Measurements from ENCODE around the gene DCBLD2.

DCBLD2 gene

GRCh38 chr3:98826126-98826525 lies 75.4 kb downstream of the DCBLD2 start:
- no peaks in the 10 kb centered on the region for H4K20me1 ChIP-seq
- 0 out of 20 replicates have a peak, but pooled peaks cover 0 to under 1% (median 0%) of the 10 kb centered on the region in 10 experiments for H3K4me1 ChIP-seq
- H3K36me3 ChIP-seq = no peaks in the 10 kb centered on the region
- no peak overlapping the region for H3K4me2 ChIP-seq
- H3K27me3 ChIP-seq = no peaks in the 10 kb centered on the region
- H3K4me3 ChIP-seq = no peak overlapping the region
- TF ChIP-seq Cebpa-rat (IDR thresholded peaks at IDR 0.05) = no peak
- H3K9me3 ChIP-seq (replicated peaks in 1 of 11) = peaks cover 0 to 12% (median 6%) of the 10 kb centered on the region in 11 experiments; a peak in 13 of 22 replicates
- H3K9ac ChIP-seq = no peak overlapping the region
- H3K27ac ChIP-seq = no peak overlapping the region

DNA sequence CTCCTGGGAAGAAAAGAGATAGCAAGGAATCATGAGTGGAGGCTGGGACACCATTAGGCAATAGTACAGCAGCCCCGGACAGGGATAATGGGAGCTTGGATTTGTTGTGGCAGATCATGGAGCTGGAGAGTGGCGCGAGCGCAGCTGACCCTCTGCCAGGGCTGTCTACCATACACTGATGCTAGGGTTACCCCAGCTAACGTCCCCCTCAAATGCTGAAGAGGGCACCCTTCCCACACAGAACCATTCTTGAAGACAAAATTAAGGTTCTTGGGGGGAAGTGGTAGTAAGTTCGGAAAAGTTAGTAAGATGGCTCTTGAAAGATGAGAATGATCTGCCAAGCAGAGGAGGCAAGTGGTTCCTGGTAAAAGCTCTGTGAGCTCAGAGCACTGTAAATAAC lies 77.2 kb downstream of the DCBLD2 start:
- Histone ChIP-seq H3K9ac (no peak overlapping the region), H3K4me3 (no peak overlapping the region), H3K27me3 (no peaks in the 10 kb centered on the region), H3K4me2 (no peak overlapping the region), H3K36me3 (peaks cover 0 to 4% (median 0%) of the 10 kb centered on the region in 11 experiments; a peak in 2 of 22 replicates), H3K9me3 (replicated peaks in 1 of 11) (peaks cover 0 to 3% (median under 1%) of the 10 kb centered on the region in 11 experiments; a peak in 8 of 22 replicates), H3K27ac (no peak overlapping the region), H4K20me1 (no peaks in the 10 kb centered on the region), H3K4me1 (0 out of 20 replicates have a peak, but pooled peaks cover 0 to 4% (median 0%) of the 10 kb centered on the region in 10 experiments)
- TF ChIP-seq Cebpa-rat (IDR thresholded peaks at IDR 0.05) = no peak

- H3K27me3 ChIP-seq = no peaks in the 10 kb centered on the region
- no peak overlapping the region for H3K4me2 ChIP-seq
- H3K9ac ChIP-seq = no peak overlapping the region
- no peaks in the 10 kb centered on the region for H4K20me1 ChIP-seq
- no peak overlapping the region for H3K4me3 ChIP-seq
- H3K36me3 ChIP-seq = peaks cover 0 to 8% (median under 1%) of the 10 kb centered on the region in 11 experiments; a peak in 5 of 22 replicates
- H3K4me1 ChIP-seq = 0 out of 20 replicates have a peak, but pooled peaks cover 0 to 4% (median 0%) of the 10 kb centered on the region in 10 experiments
- H3K9me3 ChIP-seq (replicated peaks in 1 of 11) = no peaks in the 10 kb centered on the region
- H3K27ac ChIP-seq = no peak overlapping the region
- no peak for TF ChIP-seq Cebpa-rat (IDR thresholded peaks at IDR 0.05)
Observed at GRCh38 chr3:98823791-98824190, 77.7 kb downstream of the DCBLD2 start.

- peak overlapping the region in 2 of 11 experiments; percentile 10 to 27; a peak in 1 of 22 replicates for H3K4me2 ChIP-seq
- H3K27me3 ChIP-seq = no peaks in the 10 kb centered on the region
- no peak for TF ChIP-seq Cebpa-rat (IDR thresholded peaks at IDR 0.05)
- peaks cover 0 to 21% (median 6%) of the 10 kb centered on the region in 11 experiments; a peak in 11 of 22 replicates for H3K36me3 ChIP-seq
- H3K9me3 ChIP-seq (replicated peaks in 1 of 11) = no peaks in the 10 kb centered on the region
- no peak overlapping the region for H3K4me3 ChIP-seq
- 0 out of 22 replicates have a peak overlapping the region, but pooled peaks of 1 of the 11 experiments have one; percentile 9 for H3K27ac ChIP-seq
- H4K20me1 ChIP-seq = no peaks in the 10 kb centered on the region
- H3K4me1 ChIP-seq = 0 out of 20 replicates have a peak, but pooled peaks cover 0 to 4% (median 0%) of the 10 kb centered on the region in 10 experiments
- no peak overlapping the region for H3K9ac ChIP-seq
Observed at GRCh38 chr3:98821063-98821462, 80.4 kb downstream of the DCBLD2 start.

GRCh38 chr3:98817547-98818041 lies 83.9 kb downstream of the DCBLD2 start:
- H3K36me3 ChIP-seq = peaks cover 0 to 42% (median 10%) of the 10 kb centered on the region in 11 experiments; a peak in 12 of 22 replicates
- no peak for TF ChIP-seq Cebpa-rat (IDR thresholded peaks at IDR 0.05)

DNA sequence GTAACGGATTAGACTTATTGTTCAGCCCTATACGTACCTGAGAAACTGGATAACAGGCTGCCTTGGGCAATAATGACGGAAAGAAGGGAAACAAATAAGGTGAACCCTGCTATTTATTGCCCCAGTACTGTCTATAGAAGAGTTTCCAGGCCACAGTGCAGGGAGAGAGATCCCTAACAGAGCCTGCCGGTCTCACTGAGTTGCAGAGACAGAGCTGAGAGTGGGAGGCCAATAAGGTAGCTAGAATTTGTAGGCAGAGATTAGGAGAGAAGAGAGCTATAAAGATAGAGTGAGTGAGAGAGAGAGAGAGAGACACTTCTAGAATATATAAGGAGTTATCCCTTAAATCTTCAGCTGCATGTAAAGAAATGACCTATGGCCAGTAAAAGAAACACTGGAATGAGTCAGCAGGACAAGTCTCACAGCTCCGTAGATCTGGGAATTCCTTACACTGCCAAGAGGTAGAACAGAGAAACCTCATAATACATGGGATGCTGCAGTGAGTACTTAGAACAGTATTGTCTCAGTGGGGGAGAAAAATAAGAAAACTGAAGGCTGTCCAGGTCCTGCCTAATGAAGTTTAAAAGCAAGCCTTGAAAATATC lies 86.6 kb downstream of the DCBLD2 start:
- no peak for TF ChIP-seq Cebpa-rat (IDR thresholded peaks at IDR 0.05)
- H3K27ac ChIP-seq = no peak overlapping the region
- H4K20me1 ChIP-seq = no peaks in the 10 kb centered on the region
- peak overlapping the region in 1 of 11 experiments; percentile 28; a peak in 1 of 22 replicates for H3K9ac ChIP-seq
- no peak overlapping the region for H3K4me2 ChIP-seq
- H3K9me3 ChIP-seq (replicated peaks in 1 of 11) = no peaks in the 10 kb centered on the region
- peaks cover 0 to 59% (median 20%) of the 10 kb centered on the region in 11 experiments; a peak in 13 of 22 replicates for H3K36me3 ChIP-seq
- H3K4me3 ChIP-seq = no peak overlapping the region
- no peaks in the 10 kb centered on the region for H3K27me3 ChIP-seq
- H3K4me1 ChIP-seq = peaks cover 0 to 15% (median 0%) of the 10 kb centered on the region in 10 experiments; a peak in 5 of 20 replicates

More at GRCh38 chr3:98817547-98818041, 83.9 kb downstream of the DCBLD2 start:
- Histone ChIP-seq H3K4me3 (no peak overlapping the region), H3K4me2 (no peak overlapping the region), H3K9ac (no peak overlapping the region), H3K27ac (no peak overlapping the region), H4K20me1 (no peaks in the 10 kb centered on the region), H3K27me3 (no peaks in the 10 kb centered on the region), H3K4me1 (0 out of 20 replicates have a peak, but pooled peaks cover 0 to 4% (median 0%) of the 10 kb centered on the region in 10 experiments), H3K9me3 (replicated peaks in 1 of 11) (no peaks in the 10 kb centered on the region)

GRCh38 chr3:98812851-98813374 lies 88.6 kb downstream of the DCBLD2 start:
- no peak overlapping the region for H3K4me3 ChIP-seq
- H3K9me3 ChIP-seq (replicated peaks in 1 of 11) = no peaks in the 10 kb centered on the region
- no peak for TF ChIP-seq Cebpa-rat (IDR thresholded peaks at IDR 0.05)
- peaks cover 0 to 28% (median 0%) of the 10 kb centered on the region in 10 experiments; a peak in 5 of 20 replicates for H3K4me1 ChIP-seq
- H3K36me3 ChIP-seq = peaks cover 0 to 57% (median 16%) of the 10 kb centered on the region in 11 experiments; a peak in 13 of 22 replicates
- H3K4me2 ChIP-seq = no peak overlapping the region
- H4K20me1 ChIP-seq = no peaks in the 10 kb centered on the region
- no peaks in the 10 kb centered on the region for H3K27me3 ChIP-seq
- H3K9ac ChIP-seq = no peak overlapping the region
- no peak overlapping the region for H3K27ac ChIP-seq

DNA sequence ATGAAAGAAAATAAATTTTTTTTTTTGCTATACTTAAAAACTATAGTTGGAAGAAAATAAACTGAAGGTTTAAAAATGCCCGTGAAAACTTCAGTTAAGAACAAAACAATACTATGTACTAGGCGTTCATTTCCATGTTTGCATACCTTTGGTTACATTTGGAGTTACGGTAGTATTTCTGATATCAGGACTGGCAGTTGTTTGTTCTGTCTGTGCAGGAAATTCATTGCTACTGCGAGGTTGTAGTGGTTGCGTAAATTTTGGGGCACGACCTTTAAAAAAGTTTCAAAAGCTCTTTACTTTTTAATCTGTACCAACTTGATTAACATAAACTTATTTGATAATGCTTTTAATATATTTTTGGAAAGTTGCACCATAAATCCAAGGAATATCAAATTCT lies 90.4 kb downstream of the DCBLD2 start:
- H3K4me1 ChIP-seq = peaks cover 0 to 41% (median 0%) of the 10 kb centered on the region in 10 experiments; a peak in 5 of 20 replicates
- TF ChIP-seq Cebpa-rat (IDR thresholded peaks at IDR 0.05) = no peak
- H3K9me3 ChIP-seq (replicated peaks in 1 of 11) = no peaks in the 10 kb centered on the region
- H3K27ac ChIP-seq = no peak overlapping the region
- H3K4me2 ChIP-seq = peak overlapping the region in 1 of 11 experiments; percentile 44; a peak in 1 of 22 replicates
- no peak overlapping the region for H3K4me3 ChIP-seq
- no peaks in the 10 kb centered on the region for H3K27me3 ChIP-seq
- H3K36me3 ChIP-seq = peaks cover 6 to 67% (median 27%) of the 10 kb centered on the region in 11 experiments; a peak in 19 of 22 replicates
- no peaks in the 10 kb centered on the region for H4K20me1 ChIP-seq
- peak overlapping the region in 1 of 11 experiments; percentile 4; a peak in 1 of 22 replicates for H3K9ac ChIP-seq

GRCh38 chr3:98809557-98809956 lies 91.9 kb downstream of the DCBLD2 start:
- H3K27me3 ChIP-seq = no peaks in the 10 kb centered on the region

More at GRCh38 chr3:98809557-98809956, 91.9 kb downstream of the DCBLD2 start:
- Histone ChIP-seq H3K4me3 (no peak overlapping the region), H3K4me1 (peaks cover 0 to 41% (median 0%) of the 10 kb centered on the region in 10 experiments; a peak in 5 of 20 replicates), H4K20me1 (no peaks in the 10 kb centered on the region), H3K27ac (peak overlapping the region in 2 of 11 experiments; percentile 10 to 35; a peak in 3 of 22 replicates), H3K36me3 (peaks cover 10 to 73% (median 40%) of the 10 kb centered on the region in 11 experiments; a peak in 21 of 22 replicates), H3K9ac (no peak overlapping the region; a peak in 1 of 22 replicates), H3K4me2 (peak overlapping the region in 3 of 11 experiments; percentile 22 to 66 (median 58); a peak in 5 of 22 replicates), H3K9me3 (replicated peaks in 1 of 11) (no peaks in the 10 kb centered on the region)
- TF ChIP-seq Cebpa-rat (IDR thresholded peaks at IDR 0.05) = no peak

Data from BLaER1 treated with 17β-estradiol and CSF1 and Interleukin-3, amounts not matched to agents 10 nM and 100 nM (cell line).